HL-60 (cell line): Measurements from ENCODE around the gene CTBP2.

ENCODE experiments used
- DNase-seq, 2 experiments: peaks; one replicate each; pipeline ENCODE4 v3.0.0-alpha.2; 2010 to 2020; ENCODE audit warnings: low read depth in 1 of 2, low spot score in 1 of 2
- H3K27ac ChIP-seq: fragments of 250-450 bp; sonication (Bioruptor Pico); replicated peaks from 2 replicates; pipeline ENCODE4 v1.5.1; 2020; ENCODE audit warnings: mild to moderate bottlenecking, moderate library complexity
- H3K27me3 ChIP-seq: fragments of 250-450 bp; sonication (Bioruptor Pico); 2 replicates; pipeline ENCODE4 v1.5.1; 2021; ENCODE audit warnings: mild to moderate bottlenecking, moderate library complexity; ENCODE audit not compliant: insufficient read depth, poor library complexity, severe bottlenecking
- H3K4me3 ChIP-seq: replicated peaks from 2 replicates; pipeline ENCODE4 v1.5.1; 2011; ENCODE audit warnings: mild to moderate bottlenecking, control low read depth, low read length; ENCODE audit not compliant: insufficient read depth
- GABPA ChIP-seq: IDR thresholded peaks from 2 replicates; pipeline ENCODE4 v1.6.1; 2012; ENCODE audit warnings: low read depth
- POLR2AphosphoS5 ChIP-seq: IDR thresholded peaks from 2 replicates; pipeline ENCODE4 v1.6.1; 2012; ENCODE audit warnings: low read depth
- REST ChIP-seq: IDR thresholded peaks from 2 replicates; pipeline ENCODE4 v1.6.1; 2012; ENCODE audit warnings: low read depth; ENCODE audit not compliant: insufficient replicate concordance
- SPI1 ChIP-seq: IDR thresholded peaks from 2 replicates; pipeline ENCODE4 v1.6.1; 2012; ENCODE audit warnings: low read depth, mild to moderate bottlenecking, borderline replicate concordance
- TF ChIP-seq, protein P1 (sequence below): IDR thresholded peaks from one replicate; pipeline ENCODE4 v1.5.1; 2011; ENCODE audit warnings: low read length, control low read depth, inconsistent platforms; ENCODE audit not compliant: insufficient read depth

The CTBP2 gene

DNA sequence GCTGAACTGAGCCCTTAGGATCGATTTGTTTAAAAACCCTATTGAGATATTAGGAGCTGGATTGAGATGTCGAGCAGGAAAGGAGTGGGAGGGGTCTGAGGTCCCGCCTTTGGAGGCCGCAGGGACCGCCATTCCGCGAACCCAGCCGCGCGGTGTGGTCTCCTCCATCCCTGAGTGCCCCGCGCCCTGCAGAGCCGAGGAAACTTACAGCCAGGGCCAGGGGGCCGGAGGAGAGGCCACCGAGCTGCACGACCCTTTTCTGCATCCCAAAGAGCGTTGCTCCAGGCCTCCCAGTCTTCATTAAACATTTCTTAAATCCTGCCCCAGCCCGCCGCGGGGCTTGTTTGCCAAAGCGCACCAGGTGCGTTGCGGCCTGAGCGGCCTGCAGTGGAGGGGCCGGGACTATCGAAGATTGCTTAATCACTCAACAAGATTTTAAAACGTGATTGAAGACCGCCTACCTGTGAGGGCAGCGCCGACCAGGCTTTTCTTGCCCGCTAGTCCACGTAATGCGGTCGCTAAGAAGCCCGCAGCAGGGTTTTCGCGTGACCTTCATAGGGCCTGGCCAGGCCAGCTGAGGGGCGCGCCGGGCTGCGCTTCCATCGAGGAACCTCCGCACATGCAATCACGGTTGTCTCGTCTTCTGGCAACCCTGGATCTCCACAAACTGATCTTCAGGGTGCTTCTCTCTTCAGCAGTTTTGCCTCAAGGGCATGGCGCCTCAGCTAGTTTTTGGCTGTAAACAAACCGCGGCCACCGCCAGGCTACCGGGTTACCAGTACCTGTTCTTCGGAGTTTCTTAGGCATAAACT lies 2.0 kb upstream of the CTBP2 start:
- Histone ChIP-seq H3K27ac (peak overlapping the region; percentile 91), H3K4me3 (peak overlapping the region; percentile 76), H3K27me3 (no peaks in the 10 kb centered on the region)
- TF ChIP-seq POLR2AphosphoS5 (no peak), SPI1 (no peak), GABPA (no peak), REST (no peak)
- TF ChIP-seq, protein P1, sequence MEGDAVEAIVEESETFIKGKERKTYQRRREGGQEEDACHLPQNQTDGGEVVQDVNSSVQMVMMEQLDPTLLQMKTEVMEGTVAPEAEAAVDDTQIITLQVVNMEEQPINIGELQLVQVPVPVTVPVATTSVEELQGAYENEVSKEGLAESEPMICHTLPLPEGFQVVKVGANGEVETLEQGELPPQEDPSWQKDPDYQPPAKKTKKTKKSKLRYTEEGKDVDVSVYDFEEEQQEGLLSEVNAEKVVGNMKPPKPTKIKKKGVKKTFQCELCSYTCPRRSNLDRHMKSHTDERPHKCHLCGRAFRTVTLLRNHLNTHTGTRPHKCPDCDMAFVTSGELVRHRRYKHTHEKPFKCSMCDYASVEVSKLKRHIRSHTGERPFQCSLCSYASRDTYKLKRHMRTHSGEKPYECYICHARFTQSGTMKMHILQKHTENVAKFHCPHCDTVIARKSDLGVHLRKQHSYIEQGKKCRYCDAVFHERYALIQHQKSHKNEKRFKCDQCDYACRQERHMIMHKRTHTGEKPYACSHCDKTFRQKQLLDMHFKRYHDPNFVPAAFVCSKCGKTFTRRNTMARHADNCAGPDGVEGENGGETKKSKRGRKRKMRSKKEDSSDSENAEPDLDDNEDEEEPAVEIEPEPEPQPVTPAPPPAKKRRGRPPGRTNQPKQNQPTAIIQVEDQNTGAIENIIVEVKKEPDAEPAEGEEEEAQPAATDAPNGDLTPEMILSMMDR, result no peak
- no peak for DNase-seq

GRCh38 chr10:125161707-125162119 lies 1.4 kb upstream of the CTBP2 start:
- Histone ChIP-seq H3K27me3 (no peaks in the 10 kb centered on the region), H3K4me3 (peak overlapping the region; percentile 76), H3K27ac (peak overlapping the region; percentile 91)
- DNase-seq, result no peak
- TF ChIP-seq REST, result no peak
- TF ChIP-seq, protein P1, result no peak
- TF ChIP-seq SPI1, result no peak
- TF ChIP-seq POLR2AphosphoS5, result no peak
- no peak for TF ChIP-seq GABPA

GRCh38 chr10:125160856-125161706 lies 718 bp upstream of the CTBP2 start:
- Histone ChIP-seq H3K27me3 (no peaks in the 10 kb centered on the region), H3K27ac (peak overlapping the region; percentile 91), H3K4me3 (peak overlapping the region; percentile 76)
- peak; percentile 80 to 88 for DNase-seq
- no peak for TF ChIP-seq POLR2AphosphoS5
- no peak; the same call in 1 of the 2 replicates for TF ChIP-seq SPI1
- no peak for TF ChIP-seq GABPA
- TF ChIP-seq, protein P1, result peak; percentile 17
